Common myeloid progenitor, CD34-positive (primary cell): ENCODE measurements around the gene EPHA3.

Source experiments
- CTCF ChIA-PET: fragments of 350-600 bp; sonication (Branson Sonifier 250); formaldehyde crosslinking; loops from one replicate; lab custom pipeline; 2021; ENCODE audit warnings: antibody characterized with exemption; lab: Charles Lee
- POLR2A ChIA-PET: fragments of 350-600 bp; sonication (Branson Sonifier 250); formaldehyde crosslinking; loops from one replicate; lab custom pipeline; 2021; ENCODE audit warnings: antibody characterized with exemption; lab: Charles Lee
- DNase-seq, 3 donors: peaks; one replicate each; pipeline versions ENCODE4 v3.0.0 to v3.0.0-alpha.2; 2013
- H3K27ac ChIP-seq, 2 experiments: 1 replicate in 1 of 2; 2 replicates in 1 of 2; pipeline ENCODE4 v1.7.0; 2013; ENCODE audit warnings: inconsistent platforms in 2 of 2, low read length in 2 of 2, mild to moderate bottlenecking in 2 of 2, low read depth in 1 of 2, moderate library complexity in 1 of 2; ENCODE audit not compliant: severe bottlenecking in 2 of 2, insufficient read depth in 1 of 2, poor library complexity in 1 of 2
- H3K27me3 ChIP-seq, 5 experiments: replicated peaks in 2 of 5; 1 replicate in 3 of 5; 2 replicates in 2 of 5; pipeline versions ENCODE4 v1.6.1 to v1.7.0; 2013; ENCODE audit warnings: low read length in 4 of 5, mild to moderate bottlenecking in 2 of 5, moderate library complexity in 2 of 5, inconsistent platforms in 1 of 5; ENCODE audit not compliant: insufficient read depth in 5 of 5, control insufficient read depth in 4 of 5
- H3K36me3 ChIP-seq, 4 experiments: 1 replicate in 2 of 4; 2 replicates in 2 of 4; pipeline versions ENCODE4 v1.6.1 to v1.7.0; 2013; ENCODE audit warnings: low read length in 3 of 4, control low read depth in 1 of 4, mild to moderate bottlenecking in 1 of 4; ENCODE audit not compliant: control insufficient read depth in 4 of 4, insufficient read depth in 4 of 4
- H3K4me1 ChIP-seq, 4 experiments: 1 replicate in 3 of 4; 2 replicates in 1 of 4; pipeline versions ENCODE4 v1.6.1 to v1.7.1; 2013; ENCODE audit warnings: low read length in 3 of 4, mild to moderate bottlenecking in 3 of 4, control low read depth in 1 of 4, inconsistent platforms in 1 of 4, moderate library complexity in 1 of 4; ENCODE audit not compliant: control insufficient read depth in 4 of 4, insufficient read depth in 4 of 4; ENCODE audit errors: control extremely low read depth in 1 of 4
- H3K4me3 ChIP-seq, 7 experiments: 1 replicate in 4 of 7; 2 replicates in 3 of 7; pipeline versions ENCODE4 v1.5.1 to v1.7.0; 2013; ENCODE audit warnings: mild to moderate bottlenecking in 7 of 7, low read length in 6 of 7, moderate library complexity in 6 of 7, inconsistent platforms in 2 of 7, low read depth in 2 of 7, control low read depth in 1 of 7; ENCODE audit not compliant: insufficient read depth in 4 of 7, control insufficient read depth in 1 of 7; ENCODE audit errors: extremely low read depth in 1 of 7
- H3K9me3 ChIP-seq, 5 experiments: 1 replicate in 4 of 5; 2 replicates in 1 of 5; pipeline versions ENCODE4 v1.6.1 to v1.7.1; 2013; ENCODE audit warnings: low read length in 4 of 5, mild to moderate bottlenecking in 2 of 5, inconsistent platforms in 1 of 5, low read depth in 1 of 5, moderate library complexity in 1 of 5; ENCODE audit not compliant: control insufficient read depth in 4 of 5, insufficient read depth in 2 of 5; ENCODE audit errors: control extremely low read depth in 1 of 5
- WGBS: methylation state at CpG from one replicate; pipeline ENCODE4 v1.1.5; 2013; ENCODE audit not compliant: insufficient coverage; 5-methylcytosine and 5-hydroxymethylcytosine counted together

Gene EPHA3

GRCh38 chr3:89380016-89380415 is 272.6 kb downstream of the EPHA3 start:
- ChIA-PET POLR2A (no interaction called here), CTCF (no interaction called here)
- Histone ChIP-seq H3K9me3 (no peaks in the 10 kb centered on the region), H3K36me3 (no peaks in the 10 kb centered on the region), H3K4me1 (no peaks in the 10 kb centered on the region), H3K27ac (no peak overlapping the region), H3K27me3 (no peaks in the 10 kb centered on the region), H3K4me3 (no peak overlapping the region)
- WGBS = no CpG with 5 or more reads among the region's 4 CpGs
- no peak for DNase-seq

- ChIA-PET POLR2A (no interaction called here), CTCF (no interaction called here)
- Histone ChIP-seq H3K27me3 (no peaks in the 10 kb centered on the region), H3K4me3 (no peak overlapping the region), H3K9me3 (no peaks in the 10 kb centered on the region), H3K36me3 (no peaks in the 10 kb centered on the region), H3K4me1 (no peaks in the 10 kb centered on the region), H3K27ac (no peak overlapping the region)
- DNase-seq = no peak
- 100% methylated on average over 3 of the region's 3 CpGs for WGBS
These were observed 285.6 kb downstream of the EPHA3 start for GRCh38 chr3:89392991-89393390.

GRCh38 chr3:89395456-89395855 is 288.0 kb downstream of the EPHA3 start:
- Histone ChIP-seq H3K4me1 (no peaks in the 10 kb centered on the region), H3K9me3 (no peaks in the 10 kb centered on the region), H3K36me3 (no peaks in the 10 kb centered on the region), H3K27ac (no peak overlapping the region), H3K4me3 (no peak overlapping the region), H3K27me3 (no peaks in the 10 kb centered on the region)
- POLR2A ChIA-PET = no interaction called here
- 90% methylated on average over 1 of the region's 1 CpG for WGBS
- CTCF ChIA-PET = no interaction called here
- DNase-seq = no peak

- ChIA-PET CTCF (no interaction called here), POLR2A (no interaction called here)
- H3K4me1 ChIP-seq = no peaks in the 10 kb centered on the region
- H3K27me3 ChIP-seq = no peaks in the 10 kb centered on the region
- H3K4me3 ChIP-seq = no peak overlapping the region
- no peaks in the 10 kb centered on the region for H3K36me3 ChIP-seq
- H3K27ac ChIP-seq = no peak overlapping the region
- DNase-seq = no peak
- no peaks in the 10 kb centered on the region for H3K9me3 ChIP-seq
These were observed 288.6 kb downstream of the EPHA3 start for GRCh38 chr3:89395996-89396395.

GRCh38 chr3:89402051-89402450 is 294.6 kb downstream of the EPHA3 start:
- no peaks in the 10 kb centered on the region for H3K36me3 ChIP-seq
- no peaks in the 10 kb centered on the region for H3K4me1 ChIP-seq
- WGBS = no CpG with 5 or more reads among the region's 1 CpG
- peaks cover 0 to 1% (median 0%) of the 10 kb centered on the region in 5 experiments for H3K9me3 ChIP-seq
- POLR2A ChIA-PET = no interaction called here
- H3K27me3 ChIP-seq = peaks cover 0 to 2% (median 0%) of the 10 kb centered on the region in 5 experiments
- no peak overlapping the region for H3K27ac ChIP-seq
- no peak overlapping the region for H3K4me3 ChIP-seq
- no peak for DNase-seq
- CTCF ChIA-PET = no interaction called here

- no peaks in the 10 kb centered on the region for H3K36me3 ChIP-seq
- H3K4me1 ChIP-seq = no peaks in the 10 kb centered on the region
- 100% methylated on average over 1 of the region's 1 CpG for WGBS
- CTCF ChIA-PET = no interaction called here
- H3K27ac ChIP-seq = no peak overlapping the region
- DNase-seq = no peak
- peaks cover 0 to 1% (median 0%) of the 10 kb centered on the region in 5 experiments for H3K9me3 ChIP-seq
- peaks cover 0 to 2% (median 0%) of the 10 kb centered on the region in 5 experiments for H3K27me3 ChIP-seq
- H3K4me3 ChIP-seq = no peak overlapping the region
- POLR2A ChIA-PET = no interaction called here
These were observed 297.8 kb downstream of the EPHA3 start for GRCh38 chr3:89405176-89405575.

- Histone ChIP-seq H3K36me3 (no peaks in the 10 kb centered on the region), H3K27ac (no peak overlapping the region), H3K9me3 (peaks cover 0 to 1% (median 0%) of the 10 kb centered on the region in 5 experiments), H3K27me3 (peaks cover 0 to 2% (median 0%) of the 10 kb centered on the region in 5 experiments), H3K4me3 (no peak overlapping the region), H3K4me1 (no peaks in the 10 kb centered on the region)
- no CpG with 5 or more reads among the region's 2 CpGs for WGBS
- DNase-seq = no peak
- ChIA-PET CTCF (no interaction called here), POLR2A (no interaction called here)
These were observed 298.2 kb downstream of the EPHA3 start for GRCh38 chr3:89405593-89405992.
